Measurements from ENCODE around the gene RNF217.
"Not testable (repeated sequence)": the region's sequence is repeated elsewhere in the genome, so short reads cannot be mapped to it uniquely, and the experiment has no call there.

RNF217 gene

DNA sequence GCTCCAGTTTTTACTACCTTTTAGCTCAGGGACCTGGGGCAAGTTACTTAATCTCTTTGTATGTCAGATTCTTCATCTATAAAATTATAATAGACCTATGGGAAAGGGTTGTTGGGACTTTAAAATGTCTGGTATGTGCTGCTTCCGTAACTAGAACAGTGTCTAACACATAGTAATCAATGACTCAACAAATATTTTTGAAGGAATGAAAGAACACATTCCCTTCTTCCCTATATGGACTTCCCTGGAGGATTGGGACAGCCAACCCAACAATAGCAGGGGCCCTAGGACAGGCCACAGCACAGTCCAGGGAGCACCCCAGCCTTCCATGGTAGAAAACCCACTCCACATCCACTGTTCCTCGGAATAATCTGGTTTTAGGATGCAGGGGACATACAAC lies 140.7 kb downstream of the RNF217 start:
- DNase-seq, result no peak

DNA sequence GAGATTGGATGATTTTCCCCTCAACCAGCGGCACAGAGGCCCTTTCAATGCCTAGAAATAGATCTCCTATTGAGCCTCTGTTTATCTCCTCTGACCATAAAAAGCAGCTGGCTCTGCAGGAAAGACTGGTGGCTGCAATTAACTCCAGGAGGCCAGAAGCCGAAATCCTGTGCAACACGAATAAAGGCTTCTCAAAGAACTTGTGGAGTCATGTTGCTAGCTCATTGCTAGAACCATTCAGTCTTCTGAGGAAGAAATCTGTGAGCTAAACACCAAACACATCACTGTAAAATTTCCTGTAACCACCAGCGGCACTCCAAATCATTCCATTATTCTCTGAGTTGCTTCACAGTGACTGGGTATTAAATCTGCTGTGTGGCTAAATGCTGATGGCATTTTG lies 142.2 kb downstream of the RNF217 start:
- no peak for DNase-seq

DNA sequence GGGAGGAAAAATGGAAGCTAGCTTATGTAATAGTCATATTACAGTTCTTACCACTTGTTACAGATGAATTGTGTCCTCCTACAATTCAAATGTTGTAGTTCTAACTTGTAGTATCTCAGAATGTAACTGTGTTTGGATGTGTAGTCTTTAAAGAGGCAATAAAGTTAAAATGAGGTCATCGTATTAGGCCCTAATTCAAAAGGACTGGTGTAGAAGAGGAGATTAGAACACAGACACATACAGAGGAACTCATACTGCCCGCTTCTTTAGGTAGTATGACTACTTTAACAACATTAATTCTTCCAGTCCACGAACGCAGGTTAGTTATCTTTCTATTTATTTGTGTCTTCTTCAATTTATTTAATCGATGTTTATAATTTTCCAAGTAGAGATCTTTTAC lies 144.8 kb downstream of the RNF217 start:
- DNase-seq, result no peak

DNA sequence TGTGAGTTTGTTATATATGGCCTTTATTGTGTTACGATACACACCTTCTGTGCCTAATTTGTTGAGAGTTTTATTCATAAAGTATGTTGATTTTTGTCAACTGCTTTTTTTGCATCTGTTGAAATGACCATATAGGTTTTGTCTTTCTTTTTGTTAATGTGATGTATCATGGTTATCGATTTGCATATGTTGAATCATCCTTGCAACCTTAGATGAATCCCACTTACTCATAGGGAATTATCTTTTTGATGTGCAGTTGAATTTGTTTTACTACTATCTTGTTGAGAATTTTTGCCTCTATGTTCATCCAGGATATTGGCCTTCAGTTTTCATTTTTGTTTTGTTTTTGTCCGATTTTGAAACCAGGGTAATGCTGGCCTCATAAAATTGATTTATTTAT lies 145.7 kb downstream of the RNF217 start:
- DNase-seq, result no peak

DNA sequence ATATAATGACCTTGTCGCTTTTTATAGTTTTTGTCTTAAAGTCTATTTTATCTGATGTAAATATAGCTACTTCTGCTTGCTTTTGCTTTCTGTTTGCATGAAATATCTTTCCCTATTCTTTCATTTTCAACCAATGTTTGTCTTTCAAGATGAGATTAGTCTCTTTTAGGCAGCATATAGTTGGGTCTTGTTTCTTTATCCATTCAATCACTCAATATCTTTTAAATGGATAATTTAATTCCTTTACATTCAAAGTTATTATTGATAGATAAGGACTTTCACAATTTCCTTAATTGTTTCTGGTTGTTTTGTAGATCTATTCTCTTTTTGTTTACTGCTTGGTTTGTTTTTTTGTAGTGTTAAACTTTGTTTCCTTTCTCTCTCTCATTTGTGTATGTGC lies 147.8 kb downstream of the RNF217 start:
- DNase-seq, result no peak

DNA sequence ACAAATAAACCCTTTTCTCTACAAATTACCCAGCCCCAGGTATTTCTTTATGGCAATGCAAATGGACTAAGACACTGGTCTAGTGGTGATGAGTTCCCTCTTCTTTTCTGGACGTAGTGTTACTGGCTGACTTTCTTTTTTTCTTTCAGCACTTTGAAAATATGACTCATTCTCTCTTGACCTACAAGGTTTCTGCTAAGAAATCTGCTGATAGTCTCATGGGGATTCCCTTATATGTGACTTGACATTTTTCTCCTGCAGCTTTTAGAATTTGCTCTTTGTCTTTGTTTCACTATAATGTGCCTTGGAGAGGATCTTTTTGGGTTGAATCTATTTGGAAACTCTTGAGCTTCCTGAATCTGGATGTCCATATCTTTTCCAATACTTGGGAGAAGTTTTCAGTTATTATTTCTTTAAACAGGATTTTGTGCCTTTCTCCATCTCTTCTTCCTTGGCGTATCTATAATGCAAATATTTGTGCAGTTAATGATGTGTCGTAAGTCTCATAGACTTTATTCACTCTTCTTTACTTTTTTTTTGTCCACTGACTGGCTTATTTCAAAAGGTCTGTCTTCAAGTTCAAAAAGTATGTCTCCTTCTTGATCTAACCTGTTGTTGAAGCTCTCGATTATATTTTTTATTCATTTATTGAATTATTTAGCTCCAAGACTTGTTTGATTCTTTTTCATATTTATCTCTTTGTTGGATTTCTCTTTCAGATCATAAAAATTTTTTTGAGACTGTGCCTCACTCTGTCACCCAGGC lies 149.2 kb downstream of the RNF217 start:
- no peak for DNase-seq

DNA sequence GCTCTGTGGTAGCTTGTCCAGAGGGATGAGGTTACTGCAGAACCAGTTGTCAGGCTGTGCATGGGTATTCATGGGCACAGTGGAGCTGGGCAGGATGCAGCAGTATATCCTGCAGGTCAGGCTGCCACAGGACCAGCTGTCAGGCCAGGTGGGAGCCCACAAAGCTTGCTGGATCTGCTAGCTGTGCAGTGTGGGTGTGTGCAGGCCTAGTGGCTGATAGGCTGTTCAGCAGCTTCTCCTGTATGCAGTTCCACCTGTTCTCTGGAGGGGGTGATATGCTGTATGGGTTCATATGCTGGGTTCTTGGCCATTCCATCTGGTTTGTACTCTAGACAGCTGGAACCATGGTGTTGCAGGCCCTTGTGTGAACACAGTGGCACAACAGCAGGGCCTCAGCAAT lies 150.7 kb downstream of the RNF217 start:
- DNase-seq, result no peak

DNA sequence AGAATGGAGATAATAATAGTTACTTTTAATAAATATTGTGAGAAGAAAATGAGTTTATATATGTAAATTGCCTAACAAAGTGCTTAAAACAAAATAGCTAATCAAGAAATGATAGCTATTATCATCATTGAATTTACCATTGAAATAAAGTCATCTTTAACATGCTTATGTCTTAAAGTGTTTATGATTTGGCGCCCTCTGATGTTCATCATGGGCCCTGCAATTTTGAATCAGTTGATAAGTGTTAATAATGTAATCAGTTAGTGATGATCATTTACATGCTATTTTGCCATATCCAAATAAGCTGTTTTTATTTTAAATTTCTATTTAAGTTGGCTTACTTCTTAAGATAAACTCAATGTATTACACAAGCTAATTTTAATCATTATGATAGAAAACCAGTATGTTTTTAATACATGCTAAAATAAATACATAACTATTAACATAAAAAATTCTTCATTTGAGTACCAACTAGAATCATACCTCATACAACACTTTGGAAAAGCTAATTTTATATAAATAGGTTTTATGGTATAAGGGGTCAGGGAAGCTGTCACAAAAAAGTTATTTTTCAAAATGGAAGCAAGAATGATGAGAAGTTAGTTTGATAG lies 152.1 kb downstream of the RNF217 start:
- peak; percentile 21 for DNase-seq

DNA sequence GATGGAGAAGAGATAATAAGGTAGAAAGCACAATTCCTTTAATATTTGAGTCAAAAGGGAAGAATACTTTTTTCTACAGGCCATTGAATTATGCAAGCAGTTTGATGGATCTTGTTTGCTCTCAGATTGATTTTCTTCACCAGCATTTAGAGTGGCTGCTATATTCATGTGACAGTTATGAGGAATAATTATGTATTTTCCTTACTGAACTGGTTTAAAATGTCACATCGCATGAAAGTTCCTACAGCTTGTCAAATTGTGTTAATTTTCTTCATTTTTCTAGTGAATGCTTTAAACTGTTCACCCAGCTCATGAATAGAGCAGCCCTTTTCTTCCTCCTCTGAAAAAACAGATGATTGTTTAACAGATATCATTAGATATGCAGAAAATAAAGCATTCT lies 153.9 kb downstream of the RNF217 start:
- no peak for DNase-seq

DNA sequence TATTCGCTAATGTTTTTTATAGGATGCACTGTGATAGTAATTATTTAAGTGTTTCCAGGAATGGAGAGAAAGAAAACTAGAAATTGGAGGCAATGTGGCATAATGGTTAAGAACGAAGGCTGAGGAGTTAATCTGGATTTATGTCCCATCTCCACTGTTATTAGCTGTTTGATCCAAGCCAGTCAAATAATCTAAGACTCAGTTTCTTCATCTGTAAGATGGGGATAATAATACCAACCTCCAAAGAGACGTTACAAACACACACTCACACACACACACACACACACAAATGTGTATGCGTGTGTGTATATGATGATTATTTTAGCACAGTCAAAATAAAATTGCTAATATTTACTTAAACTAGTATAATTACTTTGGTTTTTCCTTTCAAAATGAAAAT lies 154.5 kb downstream of the RNF217 start:
- DNase-seq, result no peak

DNA sequence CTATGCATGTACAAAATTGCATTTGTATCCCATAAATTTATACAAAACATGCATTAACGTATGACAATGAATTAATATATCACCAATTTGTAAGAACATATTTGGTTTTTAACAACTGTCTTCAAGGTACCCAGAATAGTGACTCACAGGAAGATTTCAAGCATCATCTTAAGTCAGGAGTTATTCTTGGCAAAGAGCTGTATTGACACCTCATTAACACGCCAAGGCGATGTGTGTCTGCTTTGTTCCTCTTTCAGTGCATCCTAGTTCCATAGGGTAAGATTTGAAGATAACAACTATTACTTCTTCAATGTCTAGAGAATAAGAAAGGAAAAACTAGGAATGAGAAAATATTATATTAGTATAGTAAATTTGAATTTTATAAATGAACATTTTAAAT lies 155.6 kb downstream of the RNF217 start:
- DNase-seq, result no peak

DNA sequence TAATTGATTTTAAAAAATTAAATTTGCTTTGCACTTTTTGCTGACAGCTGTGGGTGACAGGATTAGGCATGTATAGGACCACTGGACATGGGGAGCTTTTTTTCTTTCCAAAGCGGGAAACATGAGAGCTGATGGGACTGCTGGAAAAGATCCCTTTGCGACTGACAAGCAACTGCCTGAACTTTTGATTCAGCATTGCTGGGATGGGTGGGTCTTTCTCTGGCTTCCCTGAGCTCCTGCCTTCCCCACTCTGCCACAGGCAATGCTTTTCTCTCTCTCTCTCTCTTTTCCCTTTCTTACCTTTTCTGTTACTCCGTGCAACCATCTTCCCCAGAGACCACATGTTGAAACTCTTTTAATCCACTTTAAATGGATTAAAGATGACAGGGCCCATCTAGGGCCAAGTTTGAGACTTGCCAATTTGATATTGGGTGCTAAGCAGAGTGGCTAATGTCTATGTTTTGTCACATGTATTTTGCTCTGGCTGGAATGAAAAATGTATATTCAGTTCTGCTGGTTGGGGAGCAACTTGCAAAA lies 157.9 kb downstream of the RNF217 start:
- peak; percentile 15 for DNase-seq

DNA sequence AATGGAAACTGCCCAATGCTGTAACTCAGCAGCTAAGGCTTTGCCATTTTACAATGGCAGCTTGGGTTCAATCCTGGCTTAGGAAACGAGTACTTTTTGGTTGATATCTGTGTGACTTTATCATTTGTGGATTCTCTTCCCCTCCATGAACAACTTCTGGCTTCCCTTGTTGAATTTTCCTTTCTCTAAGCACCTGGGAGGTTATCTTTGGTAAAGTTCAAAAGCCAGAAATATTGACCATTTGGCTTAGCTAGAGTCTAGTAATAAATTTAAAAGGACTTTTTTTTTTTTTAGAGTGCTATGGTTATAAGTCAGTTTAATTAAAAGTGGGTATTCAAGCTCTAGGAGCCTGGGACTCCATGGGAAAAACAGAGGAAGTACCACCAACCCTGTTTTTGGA lies 159.7 kb downstream of the RNF217 start:
- no peak for DNase-seq

DNA sequence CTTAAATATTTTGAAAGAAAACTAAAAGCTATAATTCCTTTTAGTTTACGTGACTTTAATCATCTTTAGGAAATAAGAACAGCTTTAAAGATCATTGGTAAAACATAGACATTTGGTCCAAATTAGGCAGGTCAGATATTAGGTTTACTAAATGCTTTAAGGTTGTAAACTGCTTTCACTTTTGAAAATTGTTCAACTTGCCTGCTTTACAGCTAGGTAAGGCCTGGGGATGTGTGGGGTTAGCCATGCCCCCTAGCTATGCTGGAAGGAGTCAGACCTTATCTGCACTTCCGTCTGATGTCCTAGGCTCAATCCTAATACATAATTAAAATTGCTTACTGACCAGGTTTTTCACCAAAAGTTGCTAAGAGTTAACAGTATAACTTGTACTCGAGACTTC lies 160.8 kb downstream of the RNF217 start:
- no peak for DNase-seq

DNA sequence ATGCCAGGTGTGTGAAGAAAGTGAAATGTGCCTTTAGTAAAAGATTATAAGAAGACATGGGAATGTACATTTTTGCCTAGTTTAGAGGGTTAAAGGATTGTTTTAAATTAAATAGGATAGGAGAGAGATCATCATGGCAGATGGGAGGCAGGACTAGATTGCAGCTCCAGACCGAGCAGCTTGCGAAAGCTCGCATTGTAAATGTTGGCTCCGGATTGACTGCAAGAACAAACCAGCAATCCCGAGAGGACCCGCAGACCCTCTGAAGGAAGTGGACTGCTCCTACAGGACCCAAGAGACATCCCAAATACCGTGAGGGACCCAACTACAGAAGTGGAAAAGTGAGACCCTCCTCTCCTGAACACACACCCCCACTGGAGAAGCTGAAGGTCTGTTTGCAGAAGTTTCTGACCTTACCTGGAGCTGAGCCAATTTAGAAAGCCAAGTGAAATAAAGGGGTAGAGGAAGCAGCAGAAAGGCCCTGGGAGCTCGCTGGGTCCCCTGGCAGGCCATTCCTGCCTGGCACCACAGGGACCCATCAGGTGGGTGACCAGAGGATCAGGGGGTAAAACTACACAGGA lies 161.3 kb downstream of the RNF217 start:
- DNase-seq, result no peak

DNA sequence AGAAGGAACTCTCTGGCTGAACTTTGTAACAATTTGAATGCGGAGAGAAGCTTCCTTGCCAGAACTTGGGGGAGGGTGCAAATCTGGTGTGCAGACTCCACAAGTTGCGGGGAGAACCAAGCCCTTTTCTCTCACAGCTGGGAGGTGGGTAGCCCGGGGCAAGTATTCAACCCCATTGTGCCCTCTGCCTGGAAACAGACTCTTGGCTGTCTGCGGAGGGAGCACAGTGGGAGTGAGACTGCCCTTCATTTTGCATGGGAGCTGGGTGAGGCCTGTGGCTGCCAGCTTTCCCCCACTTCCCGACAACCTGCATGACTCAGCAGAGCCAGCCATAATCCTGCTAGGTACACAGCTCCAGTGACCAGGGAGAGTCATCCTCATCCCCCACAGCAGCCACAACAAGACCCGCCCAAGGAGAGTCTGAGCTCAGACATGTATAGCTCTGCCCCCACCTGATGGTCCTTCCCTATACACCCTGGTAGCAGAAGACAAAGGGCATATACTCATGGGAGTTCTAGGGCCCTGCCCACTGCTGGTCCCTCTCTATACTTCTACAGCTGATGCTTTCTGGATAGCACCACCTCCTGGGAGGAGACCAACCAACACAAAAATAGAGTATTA lies 161.9 kb downstream of the RNF217 start:
- no peak for DNase-seq

DNA sequence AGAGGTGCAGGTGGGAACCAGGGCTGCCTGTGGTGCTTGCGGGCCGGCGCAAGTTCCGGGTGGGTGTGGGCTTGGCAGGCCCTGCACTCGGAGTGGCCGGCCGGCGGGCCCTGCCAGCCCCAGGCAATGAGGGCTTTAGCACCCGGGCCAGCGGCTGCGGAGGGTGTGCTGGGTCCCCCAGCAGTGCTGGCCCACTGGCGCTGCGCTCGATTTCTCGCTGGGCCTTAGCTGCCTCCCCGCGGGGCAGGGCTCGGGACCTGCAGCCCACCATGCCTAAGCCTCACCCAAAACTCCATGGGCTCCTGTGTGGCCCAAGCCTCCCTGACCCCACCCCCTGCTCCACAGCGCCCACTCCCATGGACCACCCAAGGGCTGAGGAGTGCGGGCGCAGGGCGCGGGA lies 163.6 kb downstream of the RNF217 start:
- not testable (repeated sequence) for DNase-seq

DNA sequence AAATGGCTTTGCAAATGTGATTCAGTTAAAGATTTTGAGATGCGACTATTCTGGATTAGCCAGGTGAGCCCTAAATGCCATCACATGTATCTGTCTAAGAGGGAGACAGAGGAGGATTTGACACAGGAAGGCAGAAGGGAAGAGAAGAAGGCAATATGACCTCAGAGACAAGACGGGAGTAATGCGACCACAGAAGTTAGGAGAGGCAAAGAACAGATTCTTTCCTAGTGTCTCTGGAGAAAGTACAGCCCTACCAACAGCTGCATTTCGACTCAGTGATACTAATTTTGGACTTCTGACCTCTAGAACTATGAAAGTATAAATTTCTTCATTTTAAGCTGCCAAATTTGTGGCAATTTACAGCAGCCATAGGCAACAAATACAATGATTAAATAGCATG lies 167.1 kb downstream of the RNF217 start:
- DNase-seq, result no peak

DNA sequence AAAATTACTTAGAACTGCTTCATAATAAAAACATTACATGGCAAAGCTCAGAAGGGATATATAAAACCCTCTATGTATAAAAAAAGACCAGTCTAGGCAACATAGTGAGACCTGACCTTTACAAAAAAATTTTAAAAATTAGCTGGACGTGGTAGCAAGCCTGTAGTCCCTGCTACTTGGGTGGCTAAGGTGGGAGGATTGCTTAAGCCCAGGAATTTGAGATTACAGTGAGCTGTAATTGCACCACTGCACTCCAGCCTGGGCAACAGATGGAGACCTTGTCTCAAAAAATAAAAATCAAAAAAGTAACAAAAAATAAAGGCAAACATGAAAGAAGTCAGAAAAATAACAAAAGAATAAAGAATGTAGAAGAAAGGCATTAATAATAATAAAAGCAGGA lies 169.8 kb downstream of the RNF217 start:
- DNase-seq, result no peak

DNA sequence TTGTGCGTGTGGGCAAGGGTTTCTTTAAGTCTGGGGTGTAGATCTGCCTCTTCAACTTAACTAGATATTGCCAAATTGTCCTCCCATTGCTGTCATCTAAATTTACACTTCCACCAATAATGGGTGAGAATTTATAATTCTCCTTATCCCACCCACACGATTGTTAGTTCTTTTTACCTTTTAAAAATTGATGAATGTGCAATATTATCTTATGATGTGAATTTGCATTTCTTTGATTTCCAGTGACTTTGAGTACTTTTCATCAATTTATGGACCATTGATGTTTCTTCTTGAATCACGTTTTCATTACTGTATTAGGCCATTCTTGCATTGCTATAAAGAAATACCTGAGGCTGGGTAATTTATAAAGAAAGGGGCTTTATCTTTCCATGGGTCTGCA lies 174.1 kb downstream of the RNF217 start:
- no peak for DNase-seq

DNA sequence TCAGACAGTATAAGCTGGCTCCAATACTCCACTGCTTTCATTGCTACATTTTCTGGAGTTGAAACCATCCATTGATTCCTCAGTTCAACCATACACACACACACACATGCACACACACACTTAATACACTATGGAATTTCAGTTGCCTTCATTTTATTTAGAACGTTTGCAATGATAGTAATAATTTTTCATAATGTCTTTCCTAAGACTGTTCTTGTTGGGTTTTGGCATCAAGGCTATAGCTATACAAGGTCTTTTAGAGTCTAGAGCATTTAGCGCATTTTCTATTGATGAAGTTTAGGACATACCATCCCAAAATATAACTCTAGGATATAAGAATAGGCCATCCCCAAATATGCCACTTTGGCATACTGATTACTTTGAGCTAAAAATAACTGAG lies 175.8 kb downstream of the RNF217 start:
- no peak for DNase-seq

DNA sequence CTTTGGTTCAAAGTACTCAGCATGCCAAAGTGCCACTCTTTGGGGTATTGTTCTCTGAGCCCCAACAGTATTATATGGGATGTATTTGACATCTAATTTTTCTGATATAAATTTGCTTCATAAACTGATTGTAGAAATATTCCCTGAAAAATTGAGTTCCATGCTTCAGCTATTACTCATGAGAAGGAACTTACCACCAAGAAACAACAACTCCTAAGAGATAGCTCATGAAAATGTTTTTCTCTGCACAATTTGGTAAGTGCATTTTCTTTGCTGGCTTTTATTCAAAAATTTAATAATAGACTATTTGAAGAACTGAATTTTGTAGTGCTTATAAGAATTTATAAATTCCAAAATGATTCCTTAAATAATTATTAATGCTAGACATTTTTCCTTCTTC lies 178.6 kb downstream of the RNF217 start:
- no peak for DNase-seq

All from NCI-H524 treated with DMSO at 0.1 percent for 48 hours (cell line).